ENCODE data around the gene ANKRD33B. TPM values are rescaled to one million over a fixed set of nuclear protein-coding genes. Genes with fewer than 3 reads are reported as not detected.

The ANKRD33B gene
- total and polyA plus RNA-seq, 2 of the 8 experiments (the other 6 are each of a cell fraction or from before 2014, with no cell fraction given) = 6.9 to 20.6 TPM

GRCh38 chr5:10622810-10623209 is 58.9 kb downstream of the ANKRD33B start:
- WGBS, 2 experiments (ENCODE audit: extremely low coverage in 1 of 2, insufficient coverage in 1 of 2, insufficient read length in 1 of 2, insufficient replicate concordance in 2 of 2, low coverage in 1 of 2, low lambda C conversion rate in 2 of 2, missing lambda C conversion rate in 1 of 2) = 96% methylated on average over 4 of the region's 4 CpGs; no CpG with 5 or more reads in 1 of the 2 experiments
- H4K20me1 ChIP-seq (replicated peaks in 1 of 2; ENCODE audit: control insufficient read depth in 1 of 2, insufficient read depth in 2 of 2, low read length in 2 of 2) = no peaks in the 10 kb centered on the region
- no peaks in the 10 kb centered on the region for H3K36me3 ChIP-seq (ENCODE audit: control insufficient read depth in 2 of 4, insufficient read depth in 4 of 4, low read length in 3 of 4)
- H4K5ac ChIP-seq (ENCODE audit: insufficient read length, low read depth, low read length) = no peak overlapping the region
- no peak overlapping the region for H3K4ac ChIP-seq (replicated peaks; ENCODE audit: insufficient read length, low read depth, low read length)
- H2BK20ac ChIP-seq (ENCODE audit: low read length) = no peak overlapping the region
- CTCF ChIA-PET (ENCODE audit: partially characterized antibody) = interaction anchor here (1.2 to 9.6 kb wide), 2 partner anchors 40 to 170 kb away, joined by 3 to 199 read pairs; no protein-coding TSS in a partner anchor
- no peak overlapping the region for H3K18ac ChIP-seq (ENCODE audit: extremely low read depth, low read length)
- no peak overlapping the region for H2AK5ac ChIP-seq (ENCODE audit: low read depth, low read length)
- H2BK120ac ChIP-seq (replicated peaks; ENCODE audit: low read depth, low read length) = no peak overlapping the region
- no peak overlapping the region; the same call in 1 of the 2 replicates for H2BK5ac ChIP-seq (ENCODE audit: low read depth, low read length)
- H3K79me2 ChIP-seq (ENCODE audit: control insufficient read depth in 1 of 2, insufficient read depth in 2 of 2, low read length in 2 of 2) = no peaks in the 10 kb centered on the region
- H3K27me3 ChIP-seq (replicated peaks in 1 of 4; ENCODE audit: control insufficient read depth in 3 of 4, extremely low read depth in 1 of 4, insufficient read depth in 3 of 4, low read length in 3 of 4) = no peaks in the 10 kb centered on the region
- no peak overlapping the region for H3K9ac ChIP-seq (replicated peaks in 1 of 4; ENCODE audit: extremely low read depth in 1 of 4, low read depth in 3 of 4, low read length in 3 of 4)
- H3K79me1 ChIP-seq (ENCODE audit: low read depth, low read length) = no peaks in the 10 kb centered on the region
- no peak overlapping the region for H2BK15ac ChIP-seq (ENCODE audit: low read length)
- no peak for TF ChIP-seq NRF1 (IDR thresholded peaks at IDR 0.05; ENCODE audit: low read depth, low read length)
- TF ChIP-seq RAD21 (IDR thresholded peaks at IDR 0.05 in 1 of 2, conservative IDR thresholded peaks at IDR 0.05 in 1 of 2; ENCODE audit: low read depth in 2 of 2, low read length in 2 of 2) = no peak
- TF ChIP-seq SIRT6 (IDR thresholded peaks at IDR 0.05; ENCODE audit: low read length) = no peak
- TF ChIP-seq E2F6 (IDR thresholded peaks at IDR 0.05) = no peak
- no peak for TF ChIP-seq FOSL1 (IDR thresholded peaks at IDR 0.05; ENCODE audit: insufficient read depth, low read depth, low read length)
- TF ChIP-seq SP4 (IDR thresholded peaks at IDR 0.05; ENCODE audit: low read length) = no peak
- TF ChIP-seq RXRA (IDR thresholded peaks at IDR 0.05; ENCODE audit: insufficient read depth, low read depth, low read length) = no peak
- peaks cover 3% of the 10 kb centered on the region; the same call in 1 of the 2 replicates for H3K23me2 ChIP-seq (ENCODE audit: low read depth, low read length)
- no peak overlapping the region for H3K4me2 ChIP-seq (ENCODE audit: insufficient read depth in 1 of 2, low read depth in 2 of 2, low read length in 2 of 2)
- H3K27ac ChIP-seq (ENCODE audit: low read depth, low read length) = no peak overlapping the region
- peaks cover 0 to 5% (median 0%) of the 10 kb centered on the region in 4 experiments; a peak in 2 of 7 replicates for H3K4me1 ChIP-seq (replicated peaks in 1 of 4; ENCODE audit: control insufficient read depth in 3 of 4, insufficient read depth in 4 of 4, low read length in 3 of 4)
- POLR2A ChIA-PET (ENCODE audit: partially characterized antibody) = no interaction called here
- H3K56ac ChIP-seq (replicated peaks; ENCODE audit: insufficient read length, low read depth, low read length) = no peak overlapping the region
- no peak overlapping the region for H4K91ac ChIP-seq (replicated peaks; ENCODE audit: insufficient read length, low read length)
- H2BK12ac ChIP-seq (ENCODE audit: low read depth, low read length) = no peak overlapping the region
- no peak overlapping the region for H3K4me3 ChIP-seq (ENCODE audit: extremely low read depth in 1 of 4, insufficient read depth in 2 of 4, low read depth in 3 of 4, low read length in 4 of 4)
- DNase-seq (ENCODE audit: low read depth in 1 of 2, low spot score in 2 of 2) = no peak
- peak overlapping the region; percentile 65; the same call in 1 of the 2 replicates for H4K8ac ChIP-seq (ENCODE audit: extremely low read depth, insufficient read depth, low read length)
- no peak overlapping the region for H3K23ac ChIP-seq (ENCODE audit: insufficient read length)
- FAIRE-seq = no peak
- no peak overlapping the region for H2AFZ ChIP-seq (ENCODE audit: low read length)
- H3K9me3 ChIP-seq (ENCODE audit: insufficient read depth in 2 of 2, low read depth in 1 of 2, low read length in 1 of 2) = no peaks in the 10 kb centered on the region
- H3K14ac ChIP-seq (ENCODE audit: insufficient read length) = no peak overlapping the region
